GM21390 (cell line): ENCODE data around the gene ODC1.
"Not testable (repeated sequence)": the region's sequence is repeated elsewhere in the genome, so short reads cannot be mapped to it uniquely, and the experiment has no call there.

Experiments
- ATAC-seq: cut with Tn5 transposase; IDR thresholded peaks from one replicate; pipeline ENCODE4 v1.9.1; 2021; ENCODE audit not compliant: unreplicated experiment

Gene ODC1

GRCh38 chr2:10447895-10448575 lies at the start of gene ODC1:
ODC1 (minus strand) TSS chr2:10448327; CDS start chr2:10445032, 3,295 bp downstream.
- peak; percentile 75 for ATAC-seq

DNA sequence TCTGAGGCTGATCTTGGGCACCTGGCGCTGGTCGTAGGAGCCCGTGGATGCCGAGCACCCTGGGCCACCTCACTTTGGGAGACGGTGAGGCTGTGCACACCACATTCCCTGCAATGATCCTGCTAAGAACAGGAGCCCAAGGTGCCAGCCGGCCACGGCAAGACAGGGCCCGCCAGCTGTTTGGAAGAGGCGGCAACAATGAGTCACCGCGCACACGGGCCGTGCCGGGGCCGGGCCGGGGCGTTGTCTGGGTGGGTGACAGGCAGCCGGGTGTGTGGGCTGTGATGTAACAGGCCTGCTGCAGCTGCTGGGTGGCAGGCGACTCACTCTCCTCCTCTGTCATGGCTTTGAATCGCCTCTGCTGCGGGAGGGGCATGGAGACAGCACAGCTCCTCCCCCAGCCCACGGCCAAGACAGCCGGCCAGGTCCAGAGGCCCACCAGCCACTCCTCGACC lies 49.7 kb upstream of the ODC1 start:
- no peak for ATAC-seq

DNA sequence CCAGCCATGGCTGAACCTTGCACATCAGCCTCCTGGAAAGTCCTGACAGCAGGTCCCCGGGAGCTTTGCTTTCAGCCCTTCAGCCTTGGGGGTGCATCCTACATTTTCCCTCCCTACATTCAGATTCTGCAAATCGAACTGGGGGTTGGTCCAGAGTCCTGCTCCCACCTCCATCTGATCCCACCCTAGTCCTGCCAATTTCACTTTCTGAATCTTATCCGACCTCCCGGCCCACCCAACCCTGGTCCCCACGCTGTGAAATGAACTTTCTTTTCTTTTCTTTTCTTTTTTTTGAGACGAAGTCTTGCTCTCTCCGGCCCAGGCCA lies 47.8 kb upstream of the ODC1 start:
- ATAC-seq = no peak

- ATAC-seq = no peak
Measured at GRCh38 chr2:10495311-10495987, 47.3 kb upstream of the ODC1 start.

GRCh38 chr2:10494351-10495066 lies 46.4 kb upstream of the ODC1 start:
- no peak for ATAC-seq

- ATAC-seq = no peak
Measured at GRCh38 chr2:10493634-10494281, 45.6 kb upstream of the ODC1 start.

DNA sequence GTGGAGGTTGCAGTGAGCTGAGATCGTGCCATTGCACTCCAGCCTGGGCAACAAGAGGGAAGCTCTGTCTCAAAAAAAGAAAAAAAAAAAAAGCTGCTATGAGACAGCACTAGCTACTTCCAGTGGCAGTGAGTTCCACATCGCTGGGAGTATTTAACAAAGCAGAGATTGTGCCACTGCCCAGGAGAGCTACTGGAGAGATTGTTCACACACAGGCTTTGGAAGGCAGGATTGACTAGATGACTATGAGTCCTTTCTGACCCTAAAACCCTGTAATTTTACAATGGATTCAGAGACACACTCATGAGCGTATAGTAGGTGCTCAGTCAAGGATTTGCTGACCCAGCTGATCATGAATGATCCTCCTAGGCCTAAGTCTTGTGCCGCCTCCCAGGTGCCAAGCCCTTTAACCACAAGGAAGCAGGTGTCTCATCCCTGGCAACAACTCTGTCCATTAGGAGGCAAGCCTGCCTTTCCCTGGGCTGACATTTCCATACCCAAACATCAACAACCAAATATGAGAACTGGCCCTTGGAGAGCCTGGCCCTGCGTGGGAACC lies 45.0 kb upstream of the ODC1 start:
- ATAC-seq = no peak

DNA sequence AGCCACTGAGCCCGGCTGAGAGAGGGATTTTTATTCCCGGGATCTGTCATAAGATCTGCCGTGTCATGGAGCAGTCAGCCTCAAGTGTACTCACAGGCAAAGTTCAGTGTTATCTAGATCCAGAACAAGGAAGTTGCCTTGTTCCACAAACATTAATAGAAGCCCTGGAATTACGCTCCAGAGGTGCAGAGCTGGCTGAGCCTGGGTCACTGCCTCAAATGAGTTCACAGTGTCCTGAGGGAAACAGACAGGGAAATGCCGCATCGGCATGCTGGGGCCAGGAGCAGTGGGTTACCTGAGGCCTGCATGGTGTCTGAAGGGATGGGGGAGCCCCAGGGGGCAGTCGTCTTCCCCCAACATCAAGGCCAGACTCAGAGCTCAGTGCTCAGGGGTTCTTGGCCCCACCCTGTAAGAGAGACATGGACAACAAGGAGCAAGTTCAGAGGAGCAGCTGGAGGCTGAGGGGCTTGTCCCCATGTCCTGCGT lies 42.7 kb upstream of the ODC1 start:
- no peak for ATAC-seq

- no peak for ATAC-seq
Measured at GRCh38 chr2:10489842-10490555, 41.9 kb upstream of the ODC1 start.

DNA sequence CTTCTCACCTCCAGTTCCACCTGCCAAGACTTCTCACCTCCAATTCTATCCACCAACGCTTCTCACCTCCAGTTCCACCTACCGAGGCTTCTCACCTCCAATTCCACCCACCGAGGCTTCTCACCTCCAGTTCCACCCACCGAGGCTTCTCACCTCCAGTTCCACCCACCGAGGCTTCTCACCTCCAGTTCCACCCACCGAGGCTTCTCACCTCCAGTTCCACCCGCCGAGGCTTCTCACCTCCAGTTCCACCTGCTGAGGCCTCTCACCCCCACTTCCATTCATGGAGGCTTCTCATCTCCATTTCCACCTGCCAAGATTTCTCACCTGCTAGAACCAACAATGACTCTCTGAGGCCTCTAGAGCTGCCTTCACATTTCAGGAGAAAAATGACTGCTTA lies 40.0 kb upstream of the ODC1 start:
- ATAC-seq = not testable (repeated sequence)

DNA sequence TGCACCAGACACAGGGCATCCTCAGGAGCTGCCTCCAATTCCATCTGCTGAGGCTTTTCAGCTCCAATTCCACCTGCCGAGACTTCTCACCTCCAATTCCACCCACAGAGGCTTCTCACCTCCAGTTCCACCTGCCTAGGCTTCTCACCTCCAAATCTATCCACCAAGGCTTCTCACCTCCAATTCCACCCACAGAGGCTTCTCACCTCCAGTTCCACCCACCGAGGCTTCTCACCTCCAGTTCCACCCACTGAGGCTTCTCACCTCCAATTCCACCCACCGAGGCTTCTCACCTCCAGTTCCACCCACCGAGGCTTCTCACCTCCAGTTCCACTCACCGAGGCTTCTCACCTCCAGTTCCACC lies 39.6 kb upstream of the ODC1 start:
- not testable (repeated sequence) for ATAC-seq

DNA sequence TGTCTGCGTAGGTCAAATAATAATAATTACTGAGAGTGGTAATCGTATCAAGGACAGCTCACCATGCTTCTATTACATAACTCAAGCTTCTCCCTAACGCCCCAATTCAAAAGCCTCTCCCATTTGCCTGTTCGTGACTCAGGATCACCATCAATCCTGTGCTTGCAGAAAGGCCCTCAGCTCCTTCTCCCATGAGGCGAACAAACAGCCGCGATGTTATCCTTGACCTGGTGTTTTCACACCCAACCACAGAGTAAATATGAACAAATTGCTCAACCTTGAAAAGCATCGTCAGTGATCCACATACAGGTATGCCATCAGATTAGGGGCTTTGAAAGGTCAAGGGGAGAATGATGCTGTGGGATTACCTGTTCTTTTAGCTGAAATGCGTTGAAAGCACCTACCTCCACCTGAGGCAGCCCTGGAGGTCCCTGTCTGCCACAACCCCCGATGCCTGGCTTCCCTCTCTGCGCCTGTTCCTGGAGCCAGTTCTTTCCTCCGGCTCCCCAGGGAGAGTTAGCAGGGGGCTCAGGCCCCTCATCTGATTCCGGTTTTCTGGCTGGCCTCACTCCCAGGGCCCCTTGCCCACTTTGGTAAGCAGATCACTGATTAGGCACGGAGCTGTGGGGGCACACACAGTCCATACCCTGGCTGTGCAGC lies 39.1 kb upstream of the ODC1 start:
- ATAC-seq = no peak

DNA sequence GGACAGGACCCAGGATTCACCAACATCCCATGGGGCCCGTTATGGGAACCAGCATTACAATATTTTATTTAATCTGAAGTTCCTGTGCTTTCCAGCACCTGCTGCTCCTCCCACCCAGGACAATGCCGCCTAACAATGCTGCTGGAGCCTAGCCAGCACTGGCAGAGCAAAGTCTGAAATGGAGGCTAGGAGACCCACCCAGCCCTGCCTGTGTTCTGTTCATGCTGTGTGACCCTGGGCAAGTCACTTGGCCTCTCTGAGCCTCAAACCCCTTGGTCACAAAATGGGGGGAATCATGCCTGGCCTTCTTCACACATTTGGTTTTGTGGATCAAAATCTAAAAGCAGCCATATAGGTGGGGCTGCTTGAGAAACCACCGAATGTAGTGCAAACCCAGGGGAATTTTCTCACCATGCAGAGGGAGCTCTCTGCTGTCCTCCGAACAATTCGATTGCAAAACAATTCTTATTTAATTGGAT lies 38.5 kb upstream of the ODC1 start:
- no peak for ATAC-seq

DNA sequence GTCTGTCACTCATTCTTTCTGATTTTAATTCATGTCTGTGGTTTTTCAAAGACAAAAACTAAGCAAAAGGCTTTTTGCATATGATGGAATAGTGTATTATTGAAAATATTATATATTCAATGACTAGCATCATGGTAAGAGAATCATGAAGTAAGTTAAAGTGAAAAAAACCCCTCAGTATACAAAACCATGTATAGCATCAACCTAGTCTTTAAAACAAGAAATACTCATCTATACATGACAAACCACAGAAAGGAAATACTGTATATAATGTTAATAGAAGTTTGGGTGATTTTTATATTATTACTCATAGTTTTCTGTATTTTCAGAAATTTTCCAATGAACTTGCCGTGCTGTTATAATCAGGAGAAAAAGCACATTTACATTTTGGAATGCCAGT lies 38.0 kb upstream of the ODC1 start:
- no peak for ATAC-seq

GRCh38 chr2:10482913-10483312 lies 34.8 kb upstream of the ODC1 start:
- ATAC-seq = no peak

- no peak for ATAC-seq
Measured at GRCh38 chr2:10482460-10482859, 34.3 kb upstream of the ODC1 start.

GRCh38 chr2:10481666-10482157 lies 33.6 kb upstream of the ODC1 start:
- ATAC-seq = no peak

DNA sequence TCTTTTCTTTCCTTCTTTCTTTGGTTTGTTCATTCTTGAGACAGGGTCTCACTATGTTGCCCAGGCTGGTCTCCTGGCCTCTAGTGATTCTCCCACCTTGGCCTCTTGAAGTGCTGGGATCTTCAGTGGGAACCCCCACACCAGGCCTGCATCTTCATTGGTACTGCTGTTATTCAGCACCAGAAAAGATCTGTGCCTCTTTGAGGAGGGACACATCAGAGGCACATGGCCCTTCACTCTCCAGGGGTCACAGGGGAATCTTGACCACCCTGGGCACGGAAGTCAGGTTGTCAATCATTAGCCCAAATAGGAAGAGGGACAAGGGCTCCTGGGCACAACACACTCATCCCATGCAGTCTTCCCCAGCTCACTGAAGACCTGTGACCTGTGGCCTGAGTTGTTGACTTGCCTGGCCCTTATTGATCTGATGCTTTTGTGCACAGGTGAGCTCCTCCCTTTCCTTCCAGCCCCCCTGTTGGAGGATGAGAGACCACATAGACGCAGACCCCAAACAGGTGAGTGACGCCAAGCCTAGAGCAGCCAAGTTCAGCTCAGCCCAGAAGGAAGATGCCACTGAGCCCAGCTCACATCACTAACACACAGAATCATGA lies 33.0 kb upstream of the ODC1 start:
- no peak for ATAC-seq

- no peak for ATAC-seq
Measured at GRCh38 chr2:10480359-10480949, 32.3 kb upstream of the ODC1 start.
